ENCODE data around the gene PAFAH1B1. TPM values are rescaled to one million over a fixed set of nuclear protein-coding genes. Genes with fewer than 3 reads are reported as not detected.
"Not testable (repeated sequence)": the region's sequence is repeated elsewhere in the genome, so short reads cannot be mapped to it uniquely, and the experiment has no call there.

The PAFAH1B1 gene
- total RNA-seq, 4 donors from 2014 or later: 99.2 to 106 (median 105) TPM

DNA sequence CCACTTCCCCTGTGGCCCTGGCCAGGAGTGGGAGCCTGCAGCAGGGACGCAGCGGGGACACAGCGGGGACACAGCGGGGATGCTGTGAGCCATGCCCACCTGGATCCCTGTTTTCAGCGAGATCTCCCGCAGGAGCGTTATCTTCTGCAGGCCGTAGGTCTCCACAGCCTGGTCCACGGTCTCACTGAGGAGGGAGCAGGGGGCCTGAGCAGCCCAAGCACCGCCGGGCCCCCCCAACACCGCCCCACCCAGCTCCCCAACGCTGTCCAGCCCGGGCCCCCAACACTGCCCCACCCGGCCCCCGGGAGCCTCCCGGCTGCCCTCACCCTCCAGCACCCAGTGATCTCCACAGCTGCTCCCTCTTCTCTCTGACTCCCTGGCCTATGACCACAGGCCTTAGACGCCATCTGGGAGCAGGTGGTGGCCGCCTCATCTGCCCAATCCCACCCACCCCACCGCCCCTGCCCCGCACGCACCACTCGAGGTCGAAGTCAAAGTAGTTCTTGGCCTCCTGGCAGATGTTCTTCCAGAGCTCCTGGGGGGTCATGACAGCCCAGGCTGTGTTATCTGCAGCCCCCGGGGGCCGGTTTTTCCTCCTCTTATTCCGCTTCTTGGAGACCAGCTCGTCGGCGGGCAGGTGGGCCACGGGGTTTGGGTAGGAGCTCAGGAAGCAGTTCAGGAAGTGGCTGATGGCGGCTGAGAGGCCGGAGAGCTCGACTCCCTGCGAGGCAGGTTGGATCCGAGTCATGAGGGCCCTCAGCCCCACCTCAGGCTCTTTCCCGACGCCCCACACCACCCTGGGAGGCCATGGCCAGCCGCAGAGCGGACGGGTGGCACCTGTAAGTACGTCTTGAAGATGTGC, 101.2 kb downstream of the PAFAH1B1 start:
- ATAC-seq: no peak
- Histone ChIP-seq H3K4me3 (no peak overlapping the region), H3K9me3 (no peaks in the 10 kb centered on the region), H3K36me3 (peaks cover 3 to 86% of the 10 kb centered on the region in 2 donors), H3K27ac (peak overlapping the region in 1 of 4 donors; percentile 20), H3K4me1 (peaks cover under 1 to 8% of the 10 kb centered on the region in 2 donors), H3K27me3 (no peaks in the 10 kb centered on the region)
- in situ Hi-C loops (cut with MboI; ENCODE audit: low sequenced_read_pairs in 4 of 4): no loop called here
- TF ChIP-seq, protein P1, sequence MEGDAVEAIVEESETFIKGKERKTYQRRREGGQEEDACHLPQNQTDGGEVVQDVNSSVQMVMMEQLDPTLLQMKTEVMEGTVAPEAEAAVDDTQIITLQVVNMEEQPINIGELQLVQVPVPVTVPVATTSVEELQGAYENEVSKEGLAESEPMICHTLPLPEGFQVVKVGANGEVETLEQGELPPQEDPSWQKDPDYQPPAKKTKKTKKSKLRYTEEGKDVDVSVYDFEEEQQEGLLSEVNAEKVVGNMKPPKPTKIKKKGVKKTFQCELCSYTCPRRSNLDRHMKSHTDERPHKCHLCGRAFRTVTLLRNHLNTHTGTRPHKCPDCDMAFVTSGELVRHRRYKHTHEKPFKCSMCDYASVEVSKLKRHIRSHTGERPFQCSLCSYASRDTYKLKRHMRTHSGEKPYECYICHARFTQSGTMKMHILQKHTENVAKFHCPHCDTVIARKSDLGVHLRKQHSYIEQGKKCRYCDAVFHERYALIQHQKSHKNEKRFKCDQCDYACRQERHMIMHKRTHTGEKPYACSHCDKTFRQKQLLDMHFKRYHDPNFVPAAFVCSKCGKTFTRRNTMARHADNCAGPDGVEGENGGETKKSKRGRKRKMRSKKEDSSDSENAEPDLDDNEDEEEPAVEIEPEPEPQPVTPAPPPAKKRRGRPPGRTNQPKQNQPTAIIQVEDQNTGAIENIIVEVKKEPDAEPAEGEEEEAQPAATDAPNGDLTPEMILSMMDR (IDR thresholded peaks at IDR 0.05 in 4 of 5, conservative IDR thresholded peaks at IDR 0.05 in 1 of 5): no peak
- no peak for TF ChIP-seq POLR2A (IDR thresholded peaks at IDR 0.05)
- no peak for DNase-seq
- intact Hi-C loops (cut with DNase I; ENCODE audit: low total_unique reads): no loop called here

DNA sequence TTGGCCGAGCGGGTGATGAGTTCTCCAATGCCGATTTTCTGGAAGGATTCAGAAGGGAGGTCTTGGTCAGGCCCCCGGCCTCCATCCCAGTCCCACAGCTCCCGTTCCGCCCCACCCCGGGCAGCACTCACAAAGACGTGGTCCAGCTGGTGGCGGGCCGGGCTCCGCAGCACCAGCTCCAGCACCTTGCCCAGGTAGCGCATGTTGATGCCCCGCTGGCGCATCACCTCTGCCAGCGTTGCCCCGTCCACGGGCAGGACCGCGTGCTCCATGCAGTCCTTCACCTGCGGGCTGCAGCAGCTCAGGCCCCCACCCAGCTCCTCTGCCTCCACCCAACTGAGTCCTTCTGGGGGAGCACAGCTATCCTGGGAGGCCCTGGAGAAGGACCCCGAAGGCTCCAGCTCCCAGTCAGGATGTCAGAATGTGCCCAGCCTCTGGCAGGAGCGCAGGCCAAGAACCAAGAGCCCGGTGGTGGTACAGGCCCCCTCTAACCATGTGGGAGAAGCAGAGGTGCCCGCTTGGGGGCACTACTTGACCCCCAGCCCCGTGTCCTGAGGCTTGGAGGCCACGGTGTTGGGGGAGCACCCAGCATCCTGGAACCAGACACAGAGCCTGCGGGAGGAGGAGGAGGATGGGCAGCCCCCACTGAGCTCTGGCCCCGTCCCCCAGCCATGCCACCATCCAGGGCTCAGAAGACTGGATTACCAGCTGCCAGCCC, 101.9 kb downstream of the PAFAH1B1 start:
- H3K9me3 ChIP-seq: no peaks in the 10 kb centered on the region
- in situ Hi-C loops (cut with MboI; ENCODE audit: low sequenced_read_pairs in 4 of 4) (no loop called here), intact Hi-C loops (cut with DNase I; ENCODE audit: low total_unique reads) (no loop called here)
- DNase-seq (no peak), ATAC-seq (no peak)
- TF ChIP-seq, protein P1 (IDR thresholded peaks at IDR 0.05 in 4 of 5, conservative IDR thresholded peaks at IDR 0.05 in 1 of 5): no peak
- TF ChIP-seq POLR2A (IDR thresholded peaks at IDR 0.05): no peak
- peaks cover 3 to 87% of the 10 kb centered on the region in 2 donors for H3K36me3 ChIP-seq
- H3K27me3 ChIP-seq: no peaks in the 10 kb centered on the region
- peak overlapping the region in 2 of 4 donors; percentile 29 to 48 for H3K27ac ChIP-seq
- H3K4me3 ChIP-seq: no peak overlapping the region
- H3K4me1 ChIP-seq: peaks cover 0 to 10% of the 10 kb centered on the region in 2 donors

DNA sequence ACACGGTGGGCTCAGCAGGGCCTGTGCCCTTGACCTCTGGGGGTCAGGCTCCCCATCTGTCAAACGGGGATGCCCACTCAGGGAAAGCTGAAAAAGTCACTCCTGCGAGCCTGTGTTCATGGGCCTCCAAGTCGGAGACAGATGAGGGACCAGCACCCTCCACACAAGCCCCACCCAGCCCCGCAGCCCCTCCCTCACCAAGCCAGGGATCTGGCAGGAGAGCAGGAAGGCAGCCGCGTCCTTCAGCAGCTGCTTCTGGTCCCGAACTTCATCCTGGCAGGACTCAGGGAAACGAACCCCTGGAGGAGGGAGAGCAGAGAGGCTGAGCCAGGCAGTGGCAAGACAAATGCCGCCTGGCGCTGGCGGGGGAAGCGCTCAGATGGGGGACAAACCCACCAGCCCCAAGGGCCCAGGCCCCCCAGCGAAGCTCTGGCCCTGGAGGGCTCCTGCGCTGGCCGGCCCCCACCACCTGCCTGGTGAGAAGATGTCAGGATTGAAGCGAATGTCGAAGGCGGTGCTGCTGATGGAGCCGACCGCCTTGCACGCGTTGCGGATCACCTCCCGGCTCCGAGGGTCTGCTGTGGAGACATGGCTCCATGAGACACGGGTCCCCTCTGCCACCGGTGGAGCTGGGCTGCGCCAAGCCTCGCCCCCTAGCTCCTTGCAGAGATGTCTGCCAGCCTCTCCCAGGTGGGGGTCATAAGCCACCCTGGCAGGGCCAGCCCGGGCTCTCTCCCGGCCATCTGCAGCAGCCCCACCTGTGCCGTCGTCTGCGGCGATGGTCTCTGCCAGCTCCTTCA, 102.7 kb downstream of the PAFAH1B1 start:
- in situ Hi-C loops (cut with MboI; ENCODE audit: low sequenced_read_pairs in 4 of 4): no loop called here
- TF ChIP-seq, protein P1 (IDR thresholded peaks at IDR 0.05 in 4 of 5, conservative IDR thresholded peaks at IDR 0.05 in 1 of 5): no peak
- Histone ChIP-seq H3K9me3 (no peaks in the 10 kb centered on the region), H3K4me3 (no peak overlapping the region), H3K27ac (peak overlapping the region in 2 of 4 donors; percentile 29 to 48), H3K27me3 (no peaks in the 10 kb centered on the region), H3K4me1 (peaks cover 0 to 10% of the 10 kb centered on the region in 2 donors), H3K36me3 (peaks cover 3 to 89% of the 10 kb centered on the region in 2 donors)
- intact Hi-C loops (cut with DNase I; ENCODE audit: low total_unique reads): no loop called here
- ATAC-seq (no peak), DNase-seq (peak in 1 of 2 donors; percentile 14)

DNA sequence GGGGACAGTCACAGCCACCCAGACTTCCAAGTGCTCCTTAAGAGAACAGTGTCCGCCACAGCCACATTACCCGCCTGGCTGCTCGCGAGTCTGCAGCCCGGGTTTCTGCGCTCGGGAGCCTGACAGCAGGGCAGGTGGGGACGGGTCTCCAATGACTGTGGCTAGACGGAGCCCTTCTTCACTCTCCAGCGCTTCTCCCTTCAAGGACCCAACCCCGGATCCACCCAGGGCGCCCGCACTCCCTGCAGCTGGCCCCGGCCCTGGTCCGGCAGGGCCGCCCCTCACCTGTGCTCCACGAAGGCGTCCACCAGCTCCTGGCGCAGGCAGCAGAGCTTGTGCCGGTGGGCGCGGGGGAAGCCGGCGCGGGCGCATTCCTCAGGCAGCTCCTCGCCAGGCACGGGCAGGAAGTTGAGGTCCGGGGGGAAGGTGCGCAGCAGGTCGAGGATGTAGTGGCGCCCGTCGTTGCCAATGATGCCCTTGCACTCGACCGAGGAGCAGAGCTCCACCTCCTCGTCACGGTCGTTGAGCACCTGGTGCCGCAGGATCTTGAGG, 104.2 kb downstream of the PAFAH1B1 start:
- DNase-seq: peak in 1 of 2 donors; percentile 14
- peaks cover 3 to 90% of the 10 kb centered on the region in 2 donors for H3K36me3 ChIP-seq
- peak overlapping the region in 1 of 4 donors; percentile 87 for H3K27ac ChIP-seq
- H3K4me1 ChIP-seq: peaks cover 0 to 10% of the 10 kb centered on the region in 2 donors
- ATAC-seq: no peak
- intact Hi-C loops (cut with DNase I; ENCODE audit: low total_unique reads): no loop called here
- no peak for TF ChIP-seq POLR2A (IDR thresholded peaks at IDR 0.05)
- TF ChIP-seq, protein P1 (IDR thresholded peaks at IDR 0.05 in 4 of 5, conservative IDR thresholded peaks at IDR 0.05 in 1 of 5): no peak
- no peaks in the 10 kb centered on the region for H3K9me3 ChIP-seq
- in situ Hi-C loops (cut with MboI; ENCODE audit: low sequenced_read_pairs in 4 of 4): no loop called here
- no peak overlapping the region for H3K4me3 ChIP-seq
- H3K27me3 ChIP-seq: no peaks in the 10 kb centered on the region

DNA sequence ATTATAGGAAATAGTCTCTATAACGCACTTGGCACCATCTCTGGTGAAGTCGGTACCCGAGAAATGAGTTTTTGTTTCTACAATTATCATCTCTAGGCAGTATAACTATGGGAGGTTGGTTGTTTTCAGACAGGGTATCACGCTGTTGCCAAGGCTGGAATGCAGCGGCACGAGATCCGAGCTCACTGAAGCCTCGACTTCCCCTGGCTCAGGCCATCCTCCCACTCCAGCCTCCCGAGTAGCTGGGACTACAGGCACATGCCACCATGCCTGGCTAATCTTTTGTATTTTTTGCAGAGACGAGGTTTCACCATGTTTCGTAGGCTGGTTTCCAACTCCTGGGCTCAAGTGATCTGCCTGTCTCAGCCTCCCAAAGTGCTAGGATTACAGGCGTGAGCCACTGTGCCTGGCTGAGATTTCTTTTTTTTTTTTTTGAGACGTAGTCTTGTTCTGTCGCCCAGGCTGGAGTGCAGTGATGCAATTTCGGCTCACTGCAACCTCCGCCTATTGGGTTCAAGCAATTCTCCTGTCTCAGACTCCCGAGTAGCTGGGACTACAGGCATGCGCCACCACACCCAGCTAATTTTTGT, 105.9 kb downstream of the PAFAH1B1 start:
- H3K4me3 ChIP-seq; H3K4me1 ChIP-seq; intact Hi-C loops (cut with DNase I; ENCODE audit: low total_unique reads); H3K9me3 ChIP-seq; in situ Hi-C loops (cut with MboI; ENCODE audit: low sequenced_read_pairs in 4 of 4); H3K27me3 ChIP-seq: not testable (repeated sequence)
- Histone ChIP-seq H3K36me3 (peaks cover 3 to 83% of the 10 kb centered on the region in 2 donors), H3K27ac (peak overlapping the region; percentile 71 to 98 (median 82))
- DNase-seq (peak in 1 of 2 donors; percentile 83), ATAC-seq (peak; percentile 78 to 81)
